GM12801 (cell line): Measurements from ENCODE around the gene ZNF358.

Source experiments
- TF ChIP-seq, protein P1 (sequence below): IDR thresholded peaks from one replicate; pipeline ENCODE4 v1.5.1; 2011; ENCODE audit warnings: control low read depth; ENCODE audit not compliant: insufficient read length; ENCODE audit errors: extremely low read depth

Gene ZNF358

GRCh38 chr19:7480970-7481255, 35.0 kb upstream of the ZNF358 start:
- TF ChIP-seq, protein P1, sequence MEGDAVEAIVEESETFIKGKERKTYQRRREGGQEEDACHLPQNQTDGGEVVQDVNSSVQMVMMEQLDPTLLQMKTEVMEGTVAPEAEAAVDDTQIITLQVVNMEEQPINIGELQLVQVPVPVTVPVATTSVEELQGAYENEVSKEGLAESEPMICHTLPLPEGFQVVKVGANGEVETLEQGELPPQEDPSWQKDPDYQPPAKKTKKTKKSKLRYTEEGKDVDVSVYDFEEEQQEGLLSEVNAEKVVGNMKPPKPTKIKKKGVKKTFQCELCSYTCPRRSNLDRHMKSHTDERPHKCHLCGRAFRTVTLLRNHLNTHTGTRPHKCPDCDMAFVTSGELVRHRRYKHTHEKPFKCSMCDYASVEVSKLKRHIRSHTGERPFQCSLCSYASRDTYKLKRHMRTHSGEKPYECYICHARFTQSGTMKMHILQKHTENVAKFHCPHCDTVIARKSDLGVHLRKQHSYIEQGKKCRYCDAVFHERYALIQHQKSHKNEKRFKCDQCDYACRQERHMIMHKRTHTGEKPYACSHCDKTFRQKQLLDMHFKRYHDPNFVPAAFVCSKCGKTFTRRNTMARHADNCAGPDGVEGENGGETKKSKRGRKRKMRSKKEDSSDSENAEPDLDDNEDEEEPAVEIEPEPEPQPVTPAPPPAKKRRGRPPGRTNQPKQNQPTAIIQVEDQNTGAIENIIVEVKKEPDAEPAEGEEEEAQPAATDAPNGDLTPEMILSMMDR = no peak

DNA sequence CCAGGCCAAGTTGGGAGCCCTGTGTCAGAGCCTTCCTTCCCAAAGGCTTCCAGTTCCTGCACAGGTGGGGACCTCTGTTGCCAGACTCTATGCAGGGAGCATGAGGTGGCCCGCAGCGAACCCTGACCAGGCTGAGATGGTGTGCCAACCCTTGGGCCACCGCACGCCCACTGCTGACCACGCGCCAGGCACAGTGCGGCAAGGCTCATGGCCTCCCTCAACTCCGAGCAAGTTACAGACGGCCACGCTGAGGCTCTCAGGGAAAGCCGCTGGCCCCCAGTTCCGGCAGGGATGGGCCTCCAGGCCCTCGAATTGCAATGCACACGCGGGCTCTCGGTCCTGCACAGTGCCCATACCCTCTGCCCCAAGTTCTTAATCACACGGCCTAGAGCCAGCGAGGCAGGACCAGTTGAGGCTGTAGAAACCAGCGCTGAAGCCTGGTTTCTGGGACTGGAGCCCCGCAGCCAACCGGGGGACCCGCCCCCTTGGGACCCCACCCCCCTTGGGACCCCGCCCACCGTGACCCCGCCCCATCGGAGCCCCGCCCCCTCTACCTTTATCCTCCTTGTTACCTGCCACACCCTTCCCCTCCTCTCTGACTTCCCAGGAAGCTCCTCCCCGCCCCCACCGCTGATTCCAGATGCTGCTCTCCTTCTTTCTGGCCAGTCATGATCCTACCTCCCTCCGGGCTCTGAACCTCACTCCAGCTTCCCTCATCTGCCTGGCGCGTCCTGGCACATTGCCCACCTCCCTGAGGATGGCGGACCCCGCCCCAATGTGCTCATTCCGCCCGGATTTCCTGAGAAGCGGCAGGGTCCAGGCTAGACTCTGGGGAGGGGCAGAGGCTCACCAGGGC, 33.1 kb upstream of the ZNF358 start:
- TF ChIP-seq, protein P1 = no peak

DNA sequence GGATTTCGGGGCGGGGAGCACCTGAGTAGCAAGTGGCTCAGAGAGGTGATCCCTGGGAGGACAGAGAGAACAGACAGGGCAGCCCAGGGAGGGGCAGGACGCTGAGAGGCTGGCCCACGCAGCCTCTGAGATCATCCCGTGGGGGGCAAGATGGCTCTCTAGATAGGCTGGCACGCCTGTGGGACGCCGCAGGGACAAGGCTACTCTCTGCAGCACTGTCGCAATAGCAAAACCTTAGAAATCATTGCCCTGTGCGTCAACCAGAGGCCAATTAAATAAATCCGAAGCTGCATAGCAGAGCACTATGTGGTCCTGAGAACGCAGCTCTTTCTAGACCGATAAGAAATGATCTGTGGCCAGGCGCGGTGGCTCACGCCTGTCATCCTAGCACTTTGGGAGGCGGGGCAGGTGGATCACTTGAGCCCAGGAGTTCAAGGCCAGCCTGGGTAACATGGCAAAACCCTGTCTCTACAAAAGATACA, 32.1 kb upstream of the ZNF358 start:
- TF ChIP-seq, protein P1 = no peak

- TF ChIP-seq, protein P1 = no peak
Observed at GRCh38 chr19:7486923-7487322, 29.0 kb upstream of the ZNF358 start.

GRCh38 chr19:7488736-7489353, 27.1 kb upstream of the ZNF358 start, which contains the start of gene PEX11G:
TSS of gene PEX11G (minus strand) at chr19:7489035. CDS start at chr19:7489010, 25 bp downstream.
- TF ChIP-seq, protein P1 = no peak

DNA sequence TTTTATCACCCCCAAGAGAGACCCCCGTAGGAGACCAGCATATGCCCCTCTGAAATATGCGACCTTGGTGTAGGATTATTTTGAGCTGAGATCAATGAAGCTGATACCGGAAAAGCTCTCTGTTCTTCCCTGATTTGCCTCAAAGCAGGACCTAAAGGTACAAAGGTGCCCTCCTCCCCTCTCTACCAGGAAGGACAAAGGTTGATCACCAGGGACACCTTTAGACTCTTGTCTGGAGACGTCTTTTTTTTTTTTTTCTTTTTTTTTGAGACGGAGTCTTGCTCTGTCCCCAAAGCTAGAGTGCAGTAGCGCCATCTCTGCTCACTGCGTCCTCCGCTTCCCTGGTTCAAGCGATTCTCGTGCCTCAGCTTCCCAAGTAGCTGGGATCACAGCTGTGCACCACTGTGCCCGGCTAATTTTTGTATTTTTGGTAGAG, 26.3 kb upstream of the ZNF358 start:
- TF ChIP-seq, protein P1 = no peak

DNA sequence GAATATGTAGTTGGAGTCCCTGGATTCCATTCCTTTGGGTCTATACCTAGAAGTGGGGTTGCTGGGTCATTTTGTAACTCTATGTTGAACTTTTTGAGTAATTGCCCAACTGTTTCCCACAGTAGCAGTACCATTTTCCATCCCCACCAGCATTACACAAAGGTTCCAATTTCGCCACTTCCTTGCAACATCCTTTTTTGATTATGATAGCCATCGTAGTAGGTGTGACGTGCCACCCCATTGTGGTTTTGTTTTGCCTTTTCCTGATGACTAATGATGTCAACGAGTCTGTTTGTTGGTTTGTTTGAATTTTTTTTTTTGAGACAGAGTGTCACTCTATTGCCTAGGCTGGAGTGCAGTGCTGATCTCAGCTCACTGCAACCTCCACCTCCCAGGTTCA, 23.8 kb upstream of the ZNF358 start:
- TF ChIP-seq, protein P1 = no peak
